ENCODE data around the gene ARF1. TPM values are rescaled to one million over a fixed set of nuclear protein-coding genes. Genes with fewer than 3 reads are reported as not detected.

ARF1 gene
- total RNA-seq, 1 experiment from 2014 or later: 378 TPM

- peak; percentile 62 for DNase-seq (ENCODE audit: low read depth)
Observed at GRCh38 chr1:228085287-228085951, 2.9 kb downstream of the ARF1 start.

- peak; percentile 91 for DNase-seq (ENCODE audit: low read depth)
Observed at GRCh38 chr1:228087771-228088251, 5.3 kb downstream of the ARF1 start.

DNA sequence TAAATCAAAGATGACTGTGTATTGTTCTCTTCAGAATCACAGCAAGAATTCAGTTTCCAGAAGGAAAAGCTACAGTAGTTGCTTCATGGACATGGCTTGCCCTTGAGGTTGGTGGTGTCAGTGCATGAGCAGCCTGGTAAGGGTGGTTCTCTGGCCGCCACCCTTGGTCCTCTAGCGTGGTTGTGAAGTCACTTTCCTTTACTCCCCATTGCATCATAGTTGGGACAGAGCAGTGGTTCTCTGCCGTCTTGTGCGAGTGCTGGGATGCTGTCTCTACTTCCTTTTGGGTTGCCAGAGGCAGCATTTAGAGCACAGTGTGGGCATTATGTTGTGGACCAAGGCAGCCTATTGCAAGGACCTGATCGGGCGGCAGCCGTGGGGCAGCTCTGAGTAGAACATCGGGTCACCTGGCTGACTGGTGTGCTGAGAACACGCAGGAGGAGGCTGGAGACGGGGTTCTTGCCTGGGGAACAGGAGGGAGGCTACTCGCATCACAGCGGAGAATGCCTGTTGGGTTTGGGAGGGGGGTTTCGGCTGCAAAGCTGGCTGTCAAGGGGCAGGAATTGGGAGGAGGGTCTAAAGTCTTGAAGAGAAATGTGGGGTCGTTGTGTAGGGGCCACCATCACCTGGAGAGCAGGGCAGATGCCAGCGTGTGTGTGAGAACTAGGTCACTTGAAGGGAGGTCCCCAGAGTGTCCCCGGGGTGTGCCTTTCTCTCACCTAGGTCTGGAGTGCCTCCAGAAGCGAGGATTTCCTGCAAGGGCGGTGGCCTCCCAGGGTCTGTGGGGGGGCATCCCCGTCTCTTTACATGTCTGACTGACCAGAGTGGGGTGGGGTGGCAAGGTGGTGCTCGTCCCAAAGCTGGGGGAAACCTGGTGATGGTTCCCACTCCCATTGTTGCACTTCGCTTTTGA is 6.3 kb downstream of the ARF1 start:
- DNase-seq (ENCODE audit: low read depth): no peak

- DNase-seq (ENCODE audit: low read depth): no peak
Observed at GRCh38 chr1:228089519-228090380, 7.2 kb downstream of the ARF1 start.

DNA sequence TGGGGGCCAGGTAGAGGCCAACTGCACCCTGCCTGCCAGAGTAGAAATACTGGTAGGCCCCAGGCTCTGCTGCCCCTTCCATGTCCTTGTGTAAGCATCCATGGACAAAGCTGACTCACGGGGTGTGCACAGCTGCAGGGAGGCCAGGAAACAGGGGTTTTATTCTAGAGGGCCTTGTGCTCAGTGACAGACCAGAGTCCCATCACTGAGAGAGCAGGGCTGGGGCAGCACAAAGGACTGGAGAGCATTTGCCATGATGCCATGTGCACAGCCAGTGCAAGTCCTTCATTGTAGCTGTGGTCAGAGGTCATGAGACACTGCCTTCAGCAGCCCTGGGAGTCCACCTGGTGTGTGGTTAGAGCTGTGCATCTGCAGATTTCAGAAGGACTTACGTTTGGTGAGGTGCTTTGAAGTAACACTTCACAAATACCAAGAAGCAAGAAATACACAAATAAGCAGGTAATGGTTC is 8.1 kb downstream of the ARF1 start:
- peak; percentile 77 for DNase-seq (ENCODE audit: low read depth)

- DNase-seq (ENCODE audit: low read depth): no peak
Observed at GRCh38 chr1:228091084-228091483, 8.6 kb downstream of the ARF1 start.

GRCh38 chr1:228092342-228093049 is 10.0 kb downstream of the ARF1 start:
- DNase-seq (ENCODE audit: low read depth): no peak

DNA sequence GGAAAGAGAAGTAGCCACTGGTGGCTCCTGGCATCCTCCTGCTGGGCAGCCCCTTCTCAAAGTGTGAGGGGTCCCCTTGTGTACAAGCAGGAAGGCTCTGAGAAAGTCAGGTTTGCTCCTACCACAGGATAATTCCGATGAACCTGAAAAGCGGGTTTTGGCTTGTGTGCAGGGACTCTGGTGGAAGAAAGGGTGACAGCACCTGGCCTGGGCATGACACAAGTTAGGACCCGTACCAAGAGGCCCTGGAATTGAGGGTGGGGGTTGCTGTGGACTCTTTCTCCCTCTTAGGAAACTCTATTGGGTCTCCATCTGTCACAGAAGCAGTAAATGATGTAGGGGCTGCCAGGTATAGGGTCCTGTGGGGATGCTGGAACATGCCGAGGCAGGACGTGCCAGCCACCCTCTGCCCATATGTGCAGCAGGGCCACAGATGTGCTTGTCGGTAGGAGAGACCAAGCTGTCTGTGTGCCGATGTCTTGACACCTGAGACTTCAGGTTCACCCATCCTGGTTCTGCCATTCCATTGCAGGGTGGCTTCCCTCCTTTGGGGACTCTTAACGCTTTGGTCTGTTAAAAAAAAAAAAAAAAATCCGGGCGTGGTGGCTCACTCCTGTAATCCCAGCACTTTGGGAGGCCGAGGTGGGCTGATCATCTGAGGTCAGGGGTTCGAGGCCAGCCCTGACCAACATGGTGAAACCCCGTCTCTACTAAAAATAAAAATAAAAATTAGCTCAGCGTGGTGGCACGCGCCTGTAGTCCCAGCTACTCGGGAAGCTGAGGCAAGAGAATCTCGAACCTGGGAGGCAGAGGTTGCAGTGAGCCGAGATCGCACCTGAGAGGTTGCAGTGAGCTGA is 10.8 kb downstream of the ARF1 start:
- DNase-seq (ENCODE audit: low read depth): no peak

- DNase-seq (ENCODE audit: low read depth): no peak
Observed at GRCh38 chr1:228094432-228095016, 12.0 kb downstream of the ARF1 start.

DNA sequence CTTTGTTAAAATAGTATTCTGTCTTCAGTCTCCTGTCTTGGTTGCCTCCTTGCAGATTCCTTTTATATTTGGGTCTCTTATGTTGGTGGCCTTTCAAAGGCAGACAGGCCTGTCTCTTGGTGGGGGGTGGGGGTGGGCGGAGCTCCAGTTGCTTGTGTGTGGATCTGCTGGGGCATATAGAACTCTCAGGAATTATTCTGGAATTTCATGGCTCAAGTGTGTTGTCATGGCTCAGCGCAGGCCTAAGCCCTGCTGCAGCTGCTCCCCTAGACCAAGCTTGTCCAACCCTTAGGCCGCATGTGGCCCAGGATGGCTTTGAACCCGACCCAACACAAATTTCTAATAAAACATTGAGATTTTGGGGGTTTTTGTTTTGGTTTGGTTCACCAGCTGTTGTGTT is 12.7 kb downstream of the ARF1 start:
- no peak for DNase-seq (ENCODE audit: low read depth)

DNA sequence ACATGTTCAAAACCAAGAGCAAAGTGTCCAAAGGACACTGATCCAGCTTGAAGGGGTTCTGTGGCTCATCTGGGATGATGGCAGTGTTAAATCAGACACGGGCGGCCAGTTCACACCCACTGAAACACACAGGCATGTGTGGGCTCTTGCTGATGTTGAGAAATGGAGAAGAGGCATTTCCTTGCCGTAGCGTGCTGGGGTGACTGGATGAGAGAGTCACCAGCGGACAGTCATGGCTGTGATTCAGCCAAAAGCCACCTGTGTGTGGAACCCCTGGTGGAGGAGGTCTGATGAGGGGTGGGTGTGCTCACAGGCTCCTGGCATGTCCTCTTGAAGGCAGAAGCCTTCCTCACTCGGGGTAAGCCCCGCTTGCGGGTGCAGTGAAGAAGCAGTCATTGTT is 13.4 kb downstream of the ARF1 start:
- DNase-seq (ENCODE audit: low read depth): no peak

DNA sequence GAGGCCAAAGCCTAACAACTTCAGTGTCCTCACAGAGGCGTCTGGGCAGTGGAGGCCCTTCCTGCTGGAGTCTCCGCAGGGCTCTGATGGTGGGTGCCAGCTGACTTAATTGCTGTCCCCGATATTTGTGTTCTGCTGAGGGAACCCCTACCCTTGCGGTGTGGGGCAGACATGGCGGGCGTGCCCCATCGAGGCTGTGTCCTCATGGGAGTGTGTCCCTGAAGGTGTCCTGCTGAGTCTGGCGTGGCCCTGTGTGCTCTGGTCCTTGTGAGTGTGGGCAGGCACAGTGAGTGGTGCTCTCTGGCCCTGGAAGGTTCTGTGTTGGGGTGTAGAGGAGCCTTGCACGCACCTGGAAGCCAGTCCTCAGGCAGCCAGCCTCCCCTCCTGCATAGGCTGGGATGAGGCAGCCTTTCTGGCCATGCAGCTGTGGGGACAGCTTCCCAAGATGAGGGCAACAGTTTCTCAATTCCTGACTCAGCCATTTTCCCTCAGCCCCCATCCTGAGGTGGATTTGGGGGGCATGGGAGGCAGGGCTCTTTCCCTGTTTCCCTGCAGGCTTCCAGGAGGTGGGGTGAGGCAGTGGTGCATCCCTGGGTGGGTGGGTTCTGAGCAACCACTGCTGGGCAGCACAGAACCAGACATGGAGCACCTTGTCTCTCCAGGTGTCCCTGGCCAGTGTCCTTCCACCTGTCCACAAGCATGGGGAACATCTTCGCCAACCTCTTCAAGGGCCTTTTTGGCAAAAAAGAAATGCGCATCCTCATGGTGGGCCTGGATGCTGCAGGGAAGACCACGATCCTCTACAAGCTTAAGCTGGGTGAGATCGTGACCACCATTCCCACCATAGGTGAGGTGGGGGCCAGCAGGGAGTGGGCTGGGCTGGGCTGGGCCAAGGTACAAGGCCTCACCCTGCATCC is 14.2 kb downstream of the ARF1 start:
- no peak for DNase-seq (ENCODE audit: low read depth)

- DNase-seq (ENCODE audit: low read depth): no peak
Observed at GRCh38 chr1:228097333-228098081, 15.0 kb downstream of the ARF1 start.

DNA sequence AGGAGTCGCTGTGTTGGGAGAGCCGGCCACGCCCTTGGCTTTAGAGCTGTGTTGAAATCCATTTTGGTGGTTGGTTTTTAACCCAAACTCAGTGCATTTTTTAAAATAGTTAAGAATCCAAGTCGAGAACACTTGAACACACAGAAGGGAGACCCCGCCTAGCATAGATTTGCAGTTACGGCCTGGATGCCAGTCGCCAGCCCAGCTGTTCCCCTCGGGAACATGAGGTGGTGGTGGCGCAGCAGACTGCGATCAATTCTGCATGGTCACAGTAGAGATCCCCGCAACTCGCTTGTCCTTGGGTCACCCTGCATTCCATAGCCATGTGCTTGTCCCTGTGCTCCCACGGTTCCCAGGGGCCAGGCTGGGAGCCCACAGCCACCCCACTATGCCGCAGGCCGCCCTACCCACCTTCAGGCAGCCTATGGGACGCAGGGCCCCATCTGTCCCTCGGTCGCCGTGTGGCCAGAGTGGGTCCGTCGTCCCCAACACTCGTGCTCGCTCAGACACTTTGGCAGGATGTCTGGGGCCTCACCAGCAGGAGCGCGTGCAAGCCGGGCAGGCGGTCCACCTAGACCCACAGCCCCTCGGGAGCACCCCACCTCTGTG is 15.9 kb downstream of the ARF1 start:
- DNase-seq (ENCODE audit: low read depth): no peak

GRCh38 chr1:228099331-228099732 is 16.8 kb downstream of the ARF1 start:
- no peak for DNase-seq (ENCODE audit: low read depth)

DNA sequence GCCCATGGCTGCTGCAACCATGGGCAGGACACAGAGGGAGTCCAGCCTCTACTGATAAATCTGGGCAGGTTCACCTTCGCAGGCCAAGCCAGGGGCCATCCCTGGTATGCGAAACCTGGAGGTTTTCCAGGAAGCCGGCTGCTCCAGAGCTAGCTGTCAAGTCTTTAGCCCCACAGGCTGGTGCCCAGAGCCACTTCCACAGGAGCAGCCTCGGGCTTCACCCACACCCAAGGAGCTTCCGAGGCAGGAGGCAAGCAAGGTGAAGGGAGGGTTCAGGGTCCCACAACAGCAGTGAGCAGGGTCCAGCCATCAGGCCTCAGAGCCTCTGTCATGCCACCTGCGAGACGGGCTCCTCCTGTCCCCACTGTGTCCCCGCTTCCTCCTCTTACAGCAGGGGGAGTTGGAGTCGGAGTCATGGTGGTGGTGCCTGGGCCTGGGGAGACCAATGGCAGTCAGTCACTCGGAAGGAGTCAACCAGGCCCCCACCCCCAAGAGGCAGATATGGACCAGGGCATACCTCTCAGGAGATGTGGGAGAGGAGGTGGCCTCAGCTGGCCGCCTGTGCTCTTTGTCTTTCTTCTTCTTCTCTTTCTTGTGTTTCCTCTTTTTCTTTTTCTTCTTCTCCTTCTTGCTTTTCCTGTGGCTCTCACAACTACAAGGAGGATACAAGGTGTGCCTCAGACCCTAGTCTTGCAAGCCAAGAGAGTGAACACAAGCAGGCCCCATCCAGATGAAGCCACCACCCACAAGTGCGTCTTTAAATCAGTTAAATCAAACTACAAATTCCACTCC is 18.5 kb downstream of the ARF1 start:
- no peak for DNase-seq (ENCODE audit: low read depth)

GRCh38 chr1:228101614-228101993 is 19.1 kb downstream of the ARF1 start:
- DNase-seq (ENCODE audit: low read depth): no peak

All from LHCN-M2 (cell line).